GM23338 (cell line): ENCODE measurements around the gene KIF18B. TPM values are rescaled to one million over a fixed set of nuclear protein-coding genes. Genes with fewer than 3 reads are reported as not detected.
A peak's percentile ranks its signal among the peaks of the same experiment; 100 is the strongest.

Source experiments
- ATAC-seq: fragments of 200-7000 bp; cut with Tn5 transposase; 3 replicates; pipeline ENCODE4 v1.9.1; 2020
- DNase-seq: peaks from one replicate; pipeline ENCODE4 v3.0.0-alpha.2; 2015; ENCODE audit warnings: low spot score
- H2AFZ ChIP-seq: fragments of 200-600 bp; sonication (generic); 2 replicates; pipeline ENCODE4 v1.8.0; 2016; ENCODE audit warnings: antibody characterized with exemption, mild to moderate bottlenecking, moderate library complexity
- H3F3A ChIP-seq: fragments of 200-600 bp; sonication (generic); replicated peaks from 2 replicates; pipeline ENCODE4 v1.8.0; 2017; ENCODE audit warnings: antibody characterized with exemption, mixed run types, low read depth
- H3K27ac ChIP-seq: fragments of 200-600 bp; sonication (generic); 2 replicates; pipeline ENCODE4 v1.6.1; 2016; ENCODE audit warnings: low read depth
- H3K27me3 ChIP-seq: fragments of 200-600 bp; sonication (generic); 2 replicates; pipeline ENCODE4 v1.8.0; 2016; ENCODE audit warnings: mild to moderate bottlenecking, mixed run types, moderate library complexity; ENCODE audit not compliant: insufficient read depth
- H3K36me3 ChIP-seq: fragments of 200-600 bp; sonication (generic); 2 replicates; pipeline ENCODE4 v1.8.0; 2016; ENCODE audit warnings: mild to moderate bottlenecking; ENCODE audit not compliant: insufficient read depth
- H3K4me1 ChIP-seq: fragments of 200-600 bp; sonication (generic); 2 replicates; pipeline ENCODE4 v1.8.0; 2016; ENCODE audit warnings: mild to moderate bottlenecking, moderate library complexity; ENCODE audit not compliant: insufficient read depth
- H3K4me2 ChIP-seq: fragments of 200-600 bp; sonication (generic); 2 replicates; pipeline ENCODE4 v1.7.1; 2017; ENCODE audit warnings: mixed run types
- H3K4me3 ChIP-seq: fragments of 200-600 bp; sonication (generic); 2 replicates; pipeline ENCODE4 v1.6.1; 2016; ENCODE audit warnings: mixed run types
- H3K79me2 ChIP-seq: fragments of 200-600 bp; sonication (generic); replicated peaks from 2 replicates; pipeline ENCODE4 v1.8.0; 2017; ENCODE audit warnings: mild to moderate bottlenecking; ENCODE audit not compliant: insufficient read depth
- H3K9me2 ChIP-seq: fragments of 200-600 bp; sonication (generic); 2 replicates; pipeline ENCODE4 v1.8.0; 2017; ENCODE audit not compliant: insufficient read depth
- H4K20me1 ChIP-seq: fragments of 200-600 bp; sonication (generic); replicated peaks from 2 replicates; pipeline ENCODE4 v1.8.0; 2017; ENCODE audit warnings: mild to moderate bottlenecking; ENCODE audit not compliant: insufficient read depth
- H3K27ac Mint-ChIP-seq: 2 replicates; pipeline ENCODE4 v1.8.0; 2020; ENCODE audit warnings: inconsistent platforms, mild to moderate bottlenecking, moderate library complexity, mixed read lengths
- H3K27me3 Mint-ChIP-seq: 3 replicates; pipeline ENCODE4 v1.8.0; 2022; ENCODE audit warnings: low read depth, mild to moderate bottlenecking, moderate library complexity, mixed read lengths, inconsistent platforms; ENCODE audit not compliant: insufficient read depth, poor library complexity
- H3K36me3 Mint-ChIP-seq: 3 replicates; pipeline ENCODE4 v1.8.0; 2021; ENCODE audit warnings: low read depth, mild to moderate bottlenecking, inconsistent platforms, moderate library complexity, mixed read lengths
- H3K4me1 Mint-ChIP-seq: 3 replicates; pipeline ENCODE4 v1.8.0; 2020; ENCODE audit warnings: mild to moderate bottlenecking, inconsistent platforms, mixed read lengths
- H3K4me3 Mint-ChIP-seq: 3 replicates; pipeline ENCODE4 v1.8.0; 2021; ENCODE audit warnings: moderate library complexity, mild to moderate bottlenecking, inconsistent platforms, mixed read lengths
- H3K9me3 Mint-ChIP-seq: 3 replicates; pipeline ENCODE4 v1.8.0; 2020; ENCODE audit warnings: moderate library complexity, mild to moderate bottlenecking, inconsistent platforms, mixed read lengths
- CREB1 ChIP-seq: fragments of 250-450 bp; sonication (Bioruptor Pico); IDR thresholded peaks from 2 replicates; pipeline ENCODE4 v1.5.0; 2020; ENCODE audit warnings: low read depth, mild to moderate bottlenecking, moderate library complexity
- EZH2phosphoT487 ChIP-seq: fragments of 200-600 bp; sonication (generic); IDR thresholded peaks from one replicate; pipeline ENCODE4 v1.8.1; 2018; ENCODE audit warnings: antibody characterized with exemption; ENCODE audit not compliant: unreplicated experiment
- JUNB ChIP-seq: IDR thresholded peaks from one replicate; pipeline ENCODE4 v1.6.1; 2016; ENCODE audit warnings: antibody characterized with exemption; ENCODE audit not compliant: unreplicated experiment
- NANOG ChIP-seq: IDR thresholded peaks from 2 replicates; pipeline ENCODE4 v1.6.1; 2016; ENCODE audit warnings: antibody characterized with exemption, borderline replicate concordance
- POLR2AphosphoS5 ChIP-seq: IDR thresholded peaks from 2 replicates; pipeline ENCODE4 v1.6.1; 2016; ENCODE audit warnings: antibody characterized with exemption, low read depth
- STAT1 ChIP-seq: IDR thresholded peaks from one replicate; pipeline ENCODE4 v1.6.1; 2016; ENCODE audit warnings: antibody characterized with exemption; ENCODE audit not compliant: unreplicated experiment
- ZNF114 ChIP-seq: fragments of 250-450 bp; sonication (Bioruptor Pico); IDR thresholded peaks from 2 replicates; pipeline ENCODE4 v1.5.0; 2020; ENCODE audit warnings: mild to moderate bottlenecking, moderate library complexity
- ZNF331 ChIP-seq: fragments of 250-450 bp; sonication (Bioruptor Pico); IDR thresholded peaks from 2 replicates; pipeline ENCODE4 v1.5.0; 2020; ENCODE audit warnings: low read depth, mild to moderate bottlenecking, moderate library complexity
- polyA plus RNA-seq: library from polyadenylated mRNA; unstranded; fragments of >200 nt; fragmentation: Nextera tagmentation; extraction: Ambion mirVana; gene quantifications from 2 replicates; pipeline ENCODE4 v1.2.1, GENCODE V29; 2016
- total RNA-seq: library from RNA; depleted of rRNA; stranded (reverse); fragments of >200 nt; shearing (Covaris generic); gene quantifications from 2 replicates; pipeline ENCODE4 v1.2.3, GENCODE V29; 2014
- TF ChIP-seq, protein P1 (sequence below): IDR thresholded peaks from 2 replicates; pipeline ENCODE4 v1.6.1; 2016; ENCODE audit warnings: antibody characterized with exemption
- TF ChIP-seq, protein P2 (sequence below), 2 experiments: fragments of 200-600 bp in 1 of 2; sonication (generic) in 1 of 2; conservative IDR thresholded peaks; 2 replicates each; pipeline versions ENCODE4 v1.5.1 to v1.6.1; 2016 to 2017; ENCODE audit warnings: antibody characterized with exemption in 2 of 2, low read depth in 2 of 2, mild to moderate bottlenecking in 2 of 2, moderate library complexity in 1 of 2
- TF ChIP-seq, protein P3 (sequence below): IDR thresholded peaks from one replicate; pipeline ENCODE4 v1.6.1; 2018; ENCODE audit warnings: antibody characterized with exemption; ENCODE audit not compliant: unreplicated experiment

Gene KIF18B
- total and polyA plus RNA-seq, 2 experiments from 2014 or later, result 14.1 to 28.4 TPM

DNA sequence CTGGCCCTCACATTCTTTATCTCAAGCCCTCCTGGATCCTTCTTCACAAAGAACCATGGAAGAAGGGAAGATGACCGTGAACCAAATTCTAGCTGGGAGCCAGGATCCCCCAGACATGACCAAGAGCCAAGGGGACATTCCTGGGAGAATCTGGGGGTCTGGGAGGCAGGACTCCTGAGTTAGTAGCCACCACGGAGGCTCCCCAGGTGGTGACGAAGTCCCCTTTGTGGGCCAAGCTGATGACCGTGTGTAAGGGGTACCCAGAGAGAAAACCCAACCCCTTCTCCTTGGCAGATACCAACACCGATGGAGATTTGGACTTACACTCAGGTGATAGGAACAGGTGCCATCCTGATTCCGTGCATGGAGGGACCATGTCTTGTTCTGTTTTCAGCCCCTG lies 25.4 kb downstream of the KIF18B start (continued):
- TF ChIP-seq, protein P1, sequence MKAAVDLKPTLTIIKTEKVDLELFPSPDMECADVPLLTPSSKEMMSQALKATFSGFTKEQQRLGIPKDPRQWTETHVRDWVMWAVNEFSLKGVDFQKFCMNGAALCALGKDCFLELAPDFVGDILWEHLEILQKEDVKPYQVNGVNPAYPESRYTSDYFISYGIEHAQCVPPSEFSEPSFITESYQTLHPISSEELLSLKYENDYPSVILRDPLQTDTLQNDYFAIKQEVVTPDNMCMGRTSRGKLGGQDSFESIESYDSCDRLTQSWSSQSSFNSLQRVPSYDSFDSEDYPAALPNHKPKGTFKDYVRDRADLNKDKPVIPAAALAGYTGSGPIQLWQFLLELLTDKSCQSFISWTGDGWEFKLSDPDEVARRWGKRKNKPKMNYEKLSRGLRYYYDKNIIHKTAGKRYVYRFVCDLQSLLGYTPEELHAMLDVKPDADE, result no peak
- TF ChIP-seq ZNF331 (CRISPR knock-in tag), result no peak
- TF ChIP-seq NANOG, result no peak
- TF ChIP-seq STAT1, result no peak

DNA sequence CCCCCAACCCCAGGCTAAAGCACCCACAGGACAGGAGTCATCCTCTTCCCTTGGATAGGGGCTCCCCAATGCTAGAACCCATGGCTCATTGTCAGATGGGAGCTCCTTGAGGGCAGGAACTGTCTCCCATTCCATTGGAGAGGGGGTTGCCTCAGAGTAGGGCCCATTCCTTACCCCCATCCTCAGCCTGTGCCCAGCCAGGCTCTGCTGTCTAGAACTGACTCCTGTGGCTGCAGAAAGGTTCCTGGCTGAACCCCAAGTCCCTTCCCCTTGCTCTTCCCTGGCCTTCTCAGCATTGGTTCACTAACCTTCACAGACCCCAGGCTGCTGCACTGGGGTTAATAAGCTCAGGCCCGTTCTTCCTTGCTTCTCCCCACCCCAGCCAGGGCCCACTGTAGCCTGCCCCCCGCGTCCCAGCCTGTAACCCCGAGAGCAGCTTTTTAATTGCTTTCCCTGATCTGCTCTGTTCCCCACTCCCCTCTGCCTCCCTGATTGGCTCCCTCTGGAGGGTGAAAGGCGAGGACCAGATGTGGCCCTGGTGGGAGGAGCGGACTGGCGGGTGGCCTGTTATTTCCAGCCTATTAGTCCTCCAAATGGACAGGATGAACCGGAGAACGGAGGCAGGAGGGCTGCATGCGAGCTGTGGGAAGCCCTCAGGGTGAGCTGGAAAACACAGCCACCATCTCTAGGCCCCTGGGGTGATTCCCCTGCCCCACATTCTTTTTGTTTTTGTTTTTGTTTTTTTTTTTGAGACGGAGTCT lies 26.3 kb downstream of the KIF18B start:
- DNase-seq (peak; percentile 74), ATAC-seq (peak; percentile 73)
- H3K4me3 ChIP-seq, result no peak overlapping the region
- Mint-ChIP-seq H3K27me3 (peaks cover 22% of the 10 kb centered on the region), H3K36me3 (peaks cover 16% of the 10 kb centered on the region), H3K4me3 (peak overlapping the region; percentile 11; the same call in 1 of the 3 replicates), H3K9me3 (no peaks in the 10 kb centered on the region), H3K27ac (no peak overlapping the region), H3K4me1 (peaks cover 37% of the 10 kb centered on the region)
- no peaks in the 10 kb centered on the region for H4K20me1 ChIP-seq
- no peaks in the 10 kb centered on the region for H3K27me3 ChIP-seq
- H3K4me2 ChIP-seq, result peak overlapping the region; percentile 68
- peak overlapping the region; percentile 41 for H2AFZ ChIP-seq
- H3K79me2 ChIP-seq, result no peaks in the 10 kb centered on the region
- H3F3A ChIP-seq, result 0 out of 2 replicates have a peak, but pooled peaks cover 23% of the 10 kb centered on the region
- no peaks in the 10 kb centered on the region for H3K9me2 ChIP-seq
- H3K27ac ChIP-seq, result no peak overlapping the region
- TF ChIP-seq, protein P2, sequence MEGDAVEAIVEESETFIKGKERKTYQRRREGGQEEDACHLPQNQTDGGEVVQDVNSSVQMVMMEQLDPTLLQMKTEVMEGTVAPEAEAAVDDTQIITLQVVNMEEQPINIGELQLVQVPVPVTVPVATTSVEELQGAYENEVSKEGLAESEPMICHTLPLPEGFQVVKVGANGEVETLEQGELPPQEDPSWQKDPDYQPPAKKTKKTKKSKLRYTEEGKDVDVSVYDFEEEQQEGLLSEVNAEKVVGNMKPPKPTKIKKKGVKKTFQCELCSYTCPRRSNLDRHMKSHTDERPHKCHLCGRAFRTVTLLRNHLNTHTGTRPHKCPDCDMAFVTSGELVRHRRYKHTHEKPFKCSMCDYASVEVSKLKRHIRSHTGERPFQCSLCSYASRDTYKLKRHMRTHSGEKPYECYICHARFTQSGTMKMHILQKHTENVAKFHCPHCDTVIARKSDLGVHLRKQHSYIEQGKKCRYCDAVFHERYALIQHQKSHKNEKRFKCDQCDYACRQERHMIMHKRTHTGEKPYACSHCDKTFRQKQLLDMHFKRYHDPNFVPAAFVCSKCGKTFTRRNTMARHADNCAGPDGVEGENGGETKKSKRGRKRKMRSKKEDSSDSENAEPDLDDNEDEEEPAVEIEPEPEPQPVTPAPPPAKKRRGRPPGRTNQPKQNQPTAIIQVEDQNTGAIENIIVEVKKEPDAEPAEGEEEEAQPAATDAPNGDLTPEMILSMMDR (conservative IDR thresholded peaks at IDR 0.05; ENCODE audit: low read depth in 2 of 2), result peak in 1 of 2 experiments; percentile 43; a peak in 2 of 4 replicates
- TF ChIP-seq, protein P1, result no peak
- 0 out of 2 replicates have a peak, but pooled peaks cover 1% of the 10 kb centered on the region for H3K36me3 ChIP-seq
- H3K4me1 ChIP-seq, result peaks cover 12% of the 10 kb centered on the region; the same call in 1 of the 2 replicates

DNA sequence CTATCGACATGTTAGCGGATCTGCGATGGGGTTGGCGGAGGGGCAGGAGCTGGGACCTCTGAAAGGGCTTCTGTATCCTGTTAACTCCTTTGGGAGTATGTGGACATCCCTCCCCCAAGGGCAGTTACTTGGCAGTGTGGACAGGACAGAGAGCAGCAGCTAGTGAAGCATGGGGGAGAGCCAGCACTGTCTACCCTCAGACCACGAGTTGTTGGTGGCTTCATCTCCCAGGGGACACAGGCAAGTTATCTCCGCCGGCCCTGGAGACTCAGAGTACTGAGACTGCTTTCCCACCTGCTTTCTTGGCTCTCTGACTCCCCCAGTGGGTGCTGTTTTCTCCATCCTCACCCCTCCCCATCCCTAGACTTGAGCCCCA lies 27.0 kb downstream of the KIF18B start:
- peaks cover 9% of the 10 kb centered on the region for H3K36me3 Mint-ChIP-seq
- Histone ChIP-seq H4K20me1 (no peaks in the 10 kb centered on the region), H3K4me3 (no peak overlapping the region), H3K27me3 (no peaks in the 10 kb centered on the region), H3F3A (0 out of 2 replicates have a peak, but pooled peaks cover 18% of the 10 kb centered on the region), H3K27ac (no peak overlapping the region), H3K4me1 (peaks cover 12% of the 10 kb centered on the region; the same call in 1 of the 2 replicates), H3K4me2 (peak overlapping the region; percentile 68), H3K36me3 (no peaks in the 10 kb centered on the region), H3K9me2 (no peaks in the 10 kb centered on the region), H2AFZ (peak overlapping the region; percentile 41), H3K79me2 (no peaks in the 10 kb centered on the region)
- peak; percentile 11; the same call in 2 of the 3 replicates for ATAC-seq
- no peak overlapping the region for H3K27ac Mint-ChIP-seq
- no peak for TF ChIP-seq JUNB
- TF ChIP-seq CREB1 (CRISPR knock-in tag), result no peak
- no peak for TF ChIP-seq POLR2AphosphoS5
- TF ChIP-seq, protein P2 (conservative IDR thresholded peaks at IDR 0.05; ENCODE audit: low read depth in 2 of 2), result no peak
- no peak for TF ChIP-seq EZH2phosphoT487
- no peak for TF ChIP-seq NANOG
- no peak for TF ChIP-seq ZNF114
- TF ChIP-seq ZNF331 (CRISPR knock-in tag), result no peak
- TF ChIP-seq, protein P3, sequence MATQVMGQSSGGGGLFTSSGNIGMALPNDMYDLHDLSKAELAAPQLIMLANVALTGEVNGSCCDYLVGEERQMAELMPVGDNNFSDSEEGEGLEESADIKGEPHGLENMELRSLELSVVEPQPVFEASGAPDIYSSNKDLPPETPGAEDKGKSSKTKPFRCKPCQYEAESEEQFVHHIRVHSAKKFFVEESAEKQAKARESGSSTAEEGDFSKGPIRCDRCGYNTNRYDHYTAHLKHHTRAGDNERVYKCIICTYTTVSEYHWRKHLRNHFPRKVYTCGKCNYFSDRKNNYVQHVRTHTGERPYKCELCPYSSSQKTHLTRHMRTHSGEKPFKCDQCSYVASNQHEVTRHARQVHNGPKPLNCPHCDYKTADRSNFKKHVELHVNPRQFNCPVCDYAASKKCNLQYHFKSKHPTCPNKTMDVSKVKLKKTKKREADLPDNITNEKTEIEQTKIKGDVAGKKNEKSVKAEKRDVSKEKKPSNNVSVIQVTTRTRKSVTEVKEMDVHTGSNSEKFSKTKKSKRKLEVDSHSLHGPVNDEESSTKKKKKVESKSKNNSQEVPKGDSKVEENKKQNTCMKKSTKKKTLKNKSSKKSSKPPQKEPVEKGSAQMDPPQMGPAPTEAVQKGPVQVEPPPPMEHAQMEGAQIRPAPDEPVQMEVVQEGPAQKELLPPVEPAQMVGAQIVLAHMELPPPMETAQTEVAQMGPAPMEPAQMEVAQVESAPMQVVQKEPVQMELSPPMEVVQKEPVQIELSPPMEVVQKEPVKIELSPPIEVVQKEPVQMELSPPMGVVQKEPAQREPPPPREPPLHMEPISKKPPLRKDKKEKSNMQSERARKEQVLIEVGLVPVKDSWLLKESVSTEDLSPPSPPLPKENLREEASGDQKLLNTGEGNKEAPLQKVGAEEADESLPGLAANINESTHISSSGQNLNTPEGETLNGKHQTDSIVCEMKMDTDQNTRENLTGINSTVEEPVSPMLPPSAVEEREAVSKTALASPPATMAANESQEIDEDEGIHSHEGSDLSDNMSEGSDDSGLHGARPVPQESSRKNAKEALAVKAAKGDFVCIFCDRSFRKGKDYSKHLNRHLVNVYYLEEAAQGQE, result no peak
- H3K4me1 Mint-ChIP-seq, result peaks cover 37% of the 10 kb centered on the region
- H3K4me3 Mint-ChIP-seq, result no peak overlapping the region; the same call in 2 of the 3 replicates
- H3K27me3 Mint-ChIP-seq, result peaks cover 22% of the 10 kb centered on the region
- no peaks in the 10 kb centered on the region for H3K9me3 Mint-ChIP-seq
- no peak for DNase-seq
